CD14-positive monocyte (primary cell): ENCODE results near the gene NUDT22. TPM values are rescaled to one million over a fixed set of nuclear protein-coding genes. Genes with fewer than 3 reads are reported as not detected.

Experiments
- DNase-seq, 3 donors: peaks; one replicate each; pipeline ENCODE4 v3.0.0-alpha.2; 2011 to 2022
- H2AFZ ChIP-seq: 2 replicates; pipeline ENCODE4 v1.6.0; 2012; ENCODE audit warnings: mild to moderate bottlenecking, low read depth, low read length, inconsistent platforms; ENCODE audit not compliant: insufficient read depth, poor library complexity, severe bottlenecking
- H3K27ac ChIP-seq, 2 donors: 1 replicate in 1 of 2; 2 replicates in 1 of 2; pipeline ENCODE4 v1.5.1; 2012 to 2013; ENCODE audit warnings: low read length in 2 of 2, control low read depth in 1 of 2, inconsistent platforms in 1 of 2, low read depth in 1 of 2, mild to moderate bottlenecking in 1 of 2
- H3K27me3 ChIP-seq, 2 donors: one replicate each; pipeline versions ENCODE4 v1.6.0 to v1.6.1; 2011 to 2013; ENCODE audit warnings: low read length in 2 of 2; ENCODE audit not compliant: control insufficient read depth in 2 of 2, insufficient read depth in 2 of 2
- H3K36me3 ChIP-seq, 2 donors: replicated peaks in 1 of 2; 1 replicate in 1 of 2; 2 replicates in 1 of 2; pipeline versions ENCODE4 v1.5.1 to v1.6.1; 2012 to 2013; ENCODE audit warnings: low read length in 2 of 2, control low read depth in 1 of 2, inconsistent platforms in 1 of 2, mild to moderate bottlenecking in 1 of 2; ENCODE audit not compliant: insufficient read depth in 2 of 2, control insufficient read depth in 1 of 2
- H3K4me1 ChIP-seq, 2 donors: 1 replicate in 1 of 2; 2 replicates in 1 of 2; pipeline versions ENCODE4 v1.5.1 to v1.6.1; 2012 to 2013; ENCODE audit warnings: low read length in 2 of 2, control low read depth in 1 of 2, inconsistent platforms in 1 of 2, mild to moderate bottlenecking in 1 of 2, moderate library complexity in 1 of 2; ENCODE audit not compliant: insufficient read depth in 2 of 2, control insufficient read depth in 1 of 2
- H3K4me2 ChIP-seq: replicated peaks from 2 replicates; pipeline ENCODE3; 2012; ENCODE audit warnings: low read length, moderate library complexity, mild to moderate bottlenecking; ENCODE audit not compliant: poor library complexity, severe bottlenecking; ENCODE audit errors: extremely low read depth
- H3K4me3 ChIP-seq, 3 experiments: fragments of 200-600 bp in 1 of 3; sonication (generic) in 1 of 3; replicated peaks in 1 of 3; 1 replicate in 2 of 3; 2 replicates in 1 of 3; pipeline ENCODE4 v1.5.1; 2011 to 2013; ENCODE audit warnings: low read length in 3 of 3, mild to moderate bottlenecking in 3 of 3, control low read depth in 2 of 3, low read depth in 2 of 3, inconsistent platforms in 1 of 3, moderate library complexity in 1 of 3
- H3K79me2 ChIP-seq: 2 replicates; pipeline ENCODE4 v1.6.0; 2012; ENCODE audit warnings: mild to moderate bottlenecking, control low read depth, inconsistent platforms, low read length, moderate library complexity; ENCODE audit not compliant: insufficient read depth
- H3K9ac ChIP-seq: 2 replicates; pipeline ENCODE4 v1.6.0; 2017; ENCODE audit warnings: low read length, mild to moderate bottlenecking; ENCODE audit not compliant: insufficient read depth, poor library complexity, severe bottlenecking
- H3K9me3 ChIP-seq, 2 donors: replicated peaks in 1 of 2; 1 replicate in 1 of 2; 2 replicates in 1 of 2; pipeline versions ENCODE4 v1.5.1 to v1.6.1; 2012 to 2013; ENCODE audit warnings: low read length in 2 of 2, control low read depth in 1 of 2; ENCODE audit not compliant: control insufficient read depth in 1 of 2, insufficient read depth in 1 of 2
- H4K20me1 ChIP-seq: 2 replicates; pipeline ENCODE4 v1.6.0; 2012; ENCODE audit warnings: mild to moderate bottlenecking, low read length, control low read depth, moderate library complexity; ENCODE audit not compliant: insufficient read depth
- H3K27ac Mint-ChIP-seq, 7 donors: one replicate each; pipeline ENCODE4 v1.8.0; 2020; ENCODE audit warnings: mild to moderate bottlenecking in 7 of 7, mixed read lengths in 7 of 7, moderate library complexity in 6 of 7, inconsistent platforms in 2 of 7
- H3K27me3 Mint-ChIP-seq, 3 donors: one replicate each; pipeline ENCODE4 v1.8.0; 2021 to 2022; ENCODE audit warnings: low read depth in 3 of 3, mild to moderate bottlenecking in 3 of 3, mixed read lengths in 3 of 3, moderate library complexity in 3 of 3, inconsistent platforms in 1 of 3
- H3K36me3 Mint-ChIP-seq, 2 donors: one replicate each; pipeline ENCODE4 v1.8.0; 2020; ENCODE audit warnings: mixed read lengths in 2 of 2, inconsistent platforms in 1 of 2, mild to moderate bottlenecking in 1 of 2
- H3K4me1 Mint-ChIP-seq: one replicate; pipeline ENCODE4 v1.8.0; 2020; ENCODE audit warnings: mild to moderate bottlenecking, mixed read lengths
- H3K4me3 Mint-ChIP-seq, 2 donors: one replicate each; pipeline ENCODE4 v1.8.0; 2020; ENCODE audit warnings: mild to moderate bottlenecking in 2 of 2, mixed read lengths in 2 of 2, moderate library complexity in 1 of 2
- H3K9me3 Mint-ChIP-seq, 7 donors: one replicate each; pipeline ENCODE4 v1.8.0; 2020 to 2022; ENCODE audit warnings: mixed read lengths in 7 of 7, mild to moderate bottlenecking in 6 of 7, moderate library complexity in 6 of 7, inconsistent platforms in 2 of 7
- CTCF ChIP-seq: fragments of 200-600 bp; IDR thresholded peaks from one replicate; pipeline ENCODE4 v1.8.0; 2022; ENCODE audit warnings: antibody characterized with exemption, mild to moderate bottlenecking
- WGBS: methylation state at CpG from one replicate; pipeline ENCODE4 v1.1.5; 2013; ENCODE audit warnings: missing lambda C conversion rate; ENCODE audit not compliant: insufficient coverage; 5-methylcytosine and 5-hydroxymethylcytosine counted together
- intact Hi-C, 2 donors: fragments of 100-400 bp; cut with micrococcal nuclease; formaldehyde crosslinking; loops; one replicate each; pipeline versions ENCODE4 v1.15.0 to v1.15.1; 2023
- polyA plus RNA-seq, 3 donors: library from polyadenylated mRNA; depleted of rRNA in 1 of 3; unstranded in 2 of 3; stranded (reverse) in 1 of 3; fragments of 300-500 nt in 2 of 3; fragments of >200 nt in 1 of 3; fragmentation: Illumina TruSeq in 2 of 3; gene quantifications; 1 replicate in 2 of 3; 2 replicates in 1 of 3; pipeline ENCODE4 v1.2.3, GENCODE V29; 2012 to 2021

NUDT22 gene
- polyA plus RNA-seq, 3 donors = 47.9 to 86.1 (median 56.1) TPM

GRCh38 chr11:64235437-64236161 is 9.5 kb downstream of the NUDT22 start:
- H3K27ac ChIP-seq = no peak overlapping the region
- peaks cover 0 to 8% (median 2%) of the 10 kb centered on the region in 7 donors for H3K9me3 Mint-ChIP-seq
- WGBS = over 99% methylated on average over 10 of the region's 12 CpGs
- peaks cover 0 to 7% of the 10 kb centered on the region in 2 donors for H3K27me3 ChIP-seq
- peak overlapping the region in 3 of 7 donors; percentile 5 to 26 (median 25) for H3K27ac Mint-ChIP-seq
- intact Hi-C loops = no loop called here
- no peaks in the 10 kb centered on the region for H3K79me2 ChIP-seq
- peaks cover 11 to 21% (median 21%) of the 10 kb centered on the region in 3 donors for H3K27me3 Mint-ChIP-seq
- peaks cover 58 to 73% of the 10 kb centered on the region in 2 donors for H3K4me1 ChIP-seq
- no peak for TF ChIP-seq CTCF
- H2AFZ ChIP-seq = no peak overlapping the region
- H3K4me1 Mint-ChIP-seq = peaks cover 58% of the 10 kb centered on the region
- peak overlapping the region in 1 of 3 experiments; percentile 75 for H3K4me3 ChIP-seq
- no peaks in the 10 kb centered on the region for H3K9me3 ChIP-seq
- no peaks in the 10 kb centered on the region for H4K20me1 ChIP-seq
- H3K4me2 ChIP-seq = peak overlapping the region; percentile 84
- H3K36me3 Mint-ChIP-seq = peaks cover 16 to 24% of the 10 kb centered on the region in 2 donors
- H3K36me3 ChIP-seq = no peaks in the 10 kb centered on the region
- peak overlapping the region; percentile 77 to 85 for H3K4me3 Mint-ChIP-seq
- peak overlapping the region; percentile 54 for H3K9ac ChIP-seq
- DNase-seq = no peak

DNA sequence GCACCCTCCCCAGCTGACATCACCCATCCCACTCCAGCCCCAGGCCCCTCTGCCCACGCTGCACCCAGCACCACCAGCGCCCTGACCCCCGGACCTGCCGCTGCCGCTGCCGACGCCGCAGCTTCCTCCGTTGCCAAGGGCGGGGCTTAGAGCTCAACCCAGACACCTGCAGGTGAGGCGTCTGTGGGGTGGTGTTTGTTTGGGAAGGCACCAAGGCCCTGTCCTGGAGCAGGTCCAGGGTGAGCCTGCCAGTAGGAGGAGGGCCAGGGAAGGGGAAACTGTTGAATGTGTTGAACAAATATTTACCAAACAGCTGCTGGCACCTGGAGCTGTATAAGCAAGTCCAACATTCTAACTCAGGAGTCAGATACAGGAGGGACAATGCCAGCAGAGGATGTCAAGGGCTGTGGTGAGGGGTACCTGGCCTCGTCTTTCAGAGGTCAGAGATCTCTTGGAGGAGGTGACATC is 11.4 kb downstream of the NUDT22 start:
- intact Hi-C loops = no loop called here
- H3K4me2 ChIP-seq = no peak overlapping the region
- Mint-ChIP-seq H3K27me3 (peaks cover 10 to 21% (median 20%) of the 10 kb centered on the region in 3 donors), H3K4me3 (no peak overlapping the region), H3K4me1 (peaks cover 48% of the 10 kb centered on the region), H3K9me3 (peaks cover 0 to 7% (median 2%) of the 10 kb centered on the region in 7 donors), H3K36me3 (peaks cover 15 to 20% of the 10 kb centered on the region in 2 donors), H3K27ac (peak overlapping the region in 3 of 7 donors; percentile 50 to 52 (median 51))
- no peak for TF ChIP-seq CTCF
- no peaks in the 10 kb centered on the region for H4K20me1 ChIP-seq
- H3K27me3 ChIP-seq = peaks cover 0 to 7% of the 10 kb centered on the region in 2 donors
- no peak overlapping the region for H3K4me3 ChIP-seq
- no peaks in the 10 kb centered on the region for H3K36me3 ChIP-seq
- peaks cover 55 to 67% of the 10 kb centered on the region in 2 donors for H3K4me1 ChIP-seq
- no peak overlapping the region for H3K9ac ChIP-seq
- WGBS = 100% methylated on average over 1 of the region's 12 CpGs
- no peak overlapping the region for H3K27ac ChIP-seq
- no peak for DNase-seq
- H2AFZ ChIP-seq = no peak overlapping the region
- H3K9me3 ChIP-seq = no peaks in the 10 kb centered on the region
- peaks cover 11% of the 10 kb centered on the region for H3K79me2 ChIP-seq
